Vagina (tissue), 2 donors: Measurements from ENCODE around the gene SLC12A5. TPM values are rescaled to one million over a fixed set of nuclear protein-coding genes. Genes with fewer than 3 reads are reported as not detected.

ENCODE experiments used
- DNase-seq, 2 donors: peaks; one replicate each; pipeline ENCODE4 v3.0.0-alpha.2; 2017; ENCODE audit errors: extremely low spot score in 2 of 2
- H3K27ac ChIP-seq: fragments of 200-600 bp; sonication (generic); one replicate; pipeline ENCODE4 v1.5.1; 2019
- H3K27me3 ChIP-seq: fragments of 200-600 bp; sonication (generic); one replicate; pipeline ENCODE4 v1.5.1; 2019
- H3K36me3 ChIP-seq, 2 donors: fragments of 200-600 bp; sonication (generic); one replicate each; pipeline ENCODE4 v1.5.1; 2017 to 2019
- H3K4me1 ChIP-seq: fragments of 200-600 bp; sonication (generic); one replicate; pipeline ENCODE4 v1.5.1; 2019
- H3K4me3 ChIP-seq, 2 donors: fragments of 200-600 bp; sonication (generic); 1 replicate in 1 of 2; 2 replicates in 1 of 2; pipeline ENCODE4 v1.5.1; 2016 to 2019
- H3K9me3 ChIP-seq: fragments of 200-600 bp; sonication (generic); one replicate; pipeline ENCODE4 v1.5.1; 2019
- POLR2A ChIP-seq, 2 donors: fragments of 450-650 bp; IDR thresholded peaks; one replicate each; pipeline ENCODE4 v1.6.1; 2017; ENCODE audit warnings: antibody characterized with exemption in 2 of 2, mild to moderate bottlenecking in 2 of 2, moderate library complexity in 2 of 2
- POLR2AphosphoS5 ChIP-seq, 2 donors: sonication (generic); formaldehyde crosslinking; IDR thresholded peaks; one replicate each; pipeline ENCODE4 v1.9.0; 2017; ENCODE audit warnings: antibody characterized with exemption in 2 of 2, mild to moderate bottlenecking in 2 of 2, low read depth in 1 of 2; ENCODE audit not compliant: insufficient read depth in 1 of 2
- intact Hi-C: fragments of 100-400 bp; cut with DNase I; formaldehyde crosslinking; loops from one replicate; pipeline ENCODE4 v1.15.1; 2023
- total RNA-seq: library from RNA; depleted of rRNA; stranded (reverse); fragments of >200 nt; gene quantifications from one replicate; pipeline ENCODE4 v1.2.3, GENCODE V29; 2016
- TF ChIP-seq, protein P1 (sequence below), 3 experiments: fragments of 450-650 bp in 2 of 3; fragments of 200-600 bp in 1 of 3; sonication (generic) in 1 of 3; IDR thresholded peaks; one replicate each; pipeline ENCODE4 v1.5.1; 2017 to 2019; ENCODE audit warnings: antibody characterized with exemption in 3 of 3, mild to moderate bottlenecking in 2 of 3, moderate library complexity in 2 of 3

Gene SLC12A5
- total RNA-seq, 1 donor from 2014 or later: not detected

DNA sequence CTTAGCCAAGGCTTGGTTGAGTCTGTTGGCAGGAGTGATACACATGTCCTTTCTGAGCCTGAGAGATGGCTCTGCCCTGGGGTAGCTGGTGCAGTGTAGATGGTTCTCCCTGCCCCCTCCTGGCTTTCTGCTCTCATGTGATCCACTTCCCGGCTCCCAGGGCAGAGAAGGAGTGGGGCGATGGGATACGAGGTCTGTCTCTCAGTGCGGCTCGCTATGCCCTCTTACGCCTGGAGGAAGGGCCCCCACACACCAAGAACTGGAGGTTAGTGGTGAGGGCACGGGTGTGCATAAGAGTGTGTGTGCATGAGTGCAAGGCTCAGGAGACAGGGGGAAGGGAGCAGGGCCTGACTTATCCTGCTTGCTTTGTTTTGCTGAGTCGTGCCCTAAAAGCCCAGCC lies 18.8 kb downstream of the SLC12A5 start:
- no peak overlapping the region for H3K4me3 ChIP-seq
- no peaks in the 10 kb centered on the region for H3K36me3 ChIP-seq
- intact Hi-C loops: no loop called here
- no peaks in the 10 kb centered on the region for H3K4me1 ChIP-seq
- no peak overlapping the region for H3K27ac ChIP-seq
- TF ChIP-seq, protein P1, sequence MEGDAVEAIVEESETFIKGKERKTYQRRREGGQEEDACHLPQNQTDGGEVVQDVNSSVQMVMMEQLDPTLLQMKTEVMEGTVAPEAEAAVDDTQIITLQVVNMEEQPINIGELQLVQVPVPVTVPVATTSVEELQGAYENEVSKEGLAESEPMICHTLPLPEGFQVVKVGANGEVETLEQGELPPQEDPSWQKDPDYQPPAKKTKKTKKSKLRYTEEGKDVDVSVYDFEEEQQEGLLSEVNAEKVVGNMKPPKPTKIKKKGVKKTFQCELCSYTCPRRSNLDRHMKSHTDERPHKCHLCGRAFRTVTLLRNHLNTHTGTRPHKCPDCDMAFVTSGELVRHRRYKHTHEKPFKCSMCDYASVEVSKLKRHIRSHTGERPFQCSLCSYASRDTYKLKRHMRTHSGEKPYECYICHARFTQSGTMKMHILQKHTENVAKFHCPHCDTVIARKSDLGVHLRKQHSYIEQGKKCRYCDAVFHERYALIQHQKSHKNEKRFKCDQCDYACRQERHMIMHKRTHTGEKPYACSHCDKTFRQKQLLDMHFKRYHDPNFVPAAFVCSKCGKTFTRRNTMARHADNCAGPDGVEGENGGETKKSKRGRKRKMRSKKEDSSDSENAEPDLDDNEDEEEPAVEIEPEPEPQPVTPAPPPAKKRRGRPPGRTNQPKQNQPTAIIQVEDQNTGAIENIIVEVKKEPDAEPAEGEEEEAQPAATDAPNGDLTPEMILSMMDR (IDR thresholded peaks at IDR 0.05): no peak
- no peak for TF ChIP-seq POLR2AphosphoS5 (IDR thresholded peaks at IDR 0.05; ENCODE audit: insufficient read depth in 1 of 2, low read depth in 1 of 2)
- TF ChIP-seq POLR2A (IDR thresholded peaks at IDR 0.05): no peak
- DNase-seq: no peak
- H3K27me3 ChIP-seq: no peaks in the 10 kb centered on the region
- no peaks in the 10 kb centered on the region for H3K9me3 ChIP-seq

DNA sequence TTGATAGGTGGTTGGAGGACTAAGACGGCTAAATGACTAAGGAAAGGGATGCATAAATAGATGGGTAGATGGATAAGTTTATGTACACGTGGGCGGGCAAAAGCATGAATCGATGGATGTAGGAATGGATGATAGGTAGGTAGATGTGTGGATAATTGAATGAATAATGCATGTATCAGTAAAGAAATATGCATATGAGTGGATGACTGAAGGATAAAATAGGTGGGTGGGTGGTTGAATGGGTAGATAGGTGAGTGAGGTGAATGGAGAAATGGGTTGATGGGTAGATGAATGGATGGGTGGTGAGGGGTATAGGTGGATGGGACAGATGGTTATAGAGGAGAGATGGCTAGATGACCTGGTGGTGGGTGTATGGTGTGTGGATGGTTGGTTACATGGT lies 20.2 kb downstream of the SLC12A5 start:
- Histone ChIP-seq H3K27ac (no peak overlapping the region), H3K9me3 (no peaks in the 10 kb centered on the region), H3K27me3 (no peaks in the 10 kb centered on the region), H3K4me3 (no peak overlapping the region), H3K4me1 (no peaks in the 10 kb centered on the region), H3K36me3 (no peaks in the 10 kb centered on the region)
- no peak for DNase-seq
- TF ChIP-seq, protein P1 (IDR thresholded peaks at IDR 0.05): no peak
- TF ChIP-seq POLR2A (IDR thresholded peaks at IDR 0.05): no peak
- no peak for TF ChIP-seq POLR2AphosphoS5 (IDR thresholded peaks at IDR 0.05; ENCODE audit: insufficient read depth in 1 of 2, low read depth in 1 of 2)
- intact Hi-C loops: no loop called here

DNA sequence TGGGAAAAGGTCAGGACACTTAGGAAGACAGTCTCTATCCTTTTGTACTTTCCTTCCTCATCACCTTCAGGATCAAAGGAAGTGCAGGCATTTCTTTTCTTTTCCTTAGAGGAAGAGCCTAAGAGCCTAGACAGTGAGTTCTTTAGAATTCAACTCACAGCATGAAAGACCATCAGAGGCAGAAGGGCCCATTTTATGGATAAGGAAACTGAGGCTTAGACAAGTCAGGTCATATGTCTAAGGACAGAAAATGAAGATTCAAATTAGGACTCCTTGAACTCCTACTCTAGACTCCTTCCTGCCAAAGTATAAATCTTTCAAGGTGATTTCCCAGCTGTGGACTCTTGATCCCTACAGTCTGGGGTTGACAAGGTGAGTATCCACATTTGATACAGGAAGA lies 20.8 kb downstream of the SLC12A5 start:
- Histone ChIP-seq H3K27ac (no peak overlapping the region), H3K36me3 (no peaks in the 10 kb centered on the region)
- intact Hi-C loops: no loop called here

DNA sequence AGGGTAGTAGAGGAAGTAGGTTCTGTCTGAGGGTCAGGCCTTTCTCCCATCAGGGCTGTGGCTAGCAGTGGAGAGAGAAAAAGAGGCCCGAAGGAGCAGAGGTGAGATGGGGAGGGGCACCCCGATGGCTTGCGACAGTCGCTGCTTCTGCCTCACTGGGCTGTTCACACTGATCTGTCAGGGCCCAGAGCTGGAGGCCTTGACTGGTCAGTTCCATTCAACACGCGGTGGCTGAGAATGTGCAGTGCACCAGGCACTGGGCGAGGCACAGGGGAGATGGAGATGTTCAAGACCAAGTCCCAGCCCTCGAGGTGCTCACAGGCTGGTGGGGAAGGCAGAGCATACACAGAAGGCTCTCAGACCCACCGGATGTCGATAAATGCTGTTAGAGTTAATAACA lies 21.4 kb downstream of the SLC12A5 start:
- Histone ChIP-seq H3K27ac (no peak overlapping the region), H3K9me3 (no peaks in the 10 kb centered on the region), H3K4me3 (no peak overlapping the region), H3K27me3 (no peaks in the 10 kb centered on the region), H3K36me3 (no peaks in the 10 kb centered on the region), H3K4me1 (no peaks in the 10 kb centered on the region)
- DNase-seq: no peak
- intact Hi-C loops: no loop called here
- TF ChIP-seq POLR2A (IDR thresholded peaks at IDR 0.05) (no peak), POLR2AphosphoS5 (IDR thresholded peaks at IDR 0.05; ENCODE audit: insufficient read depth in 1 of 2, low read depth in 1 of 2) (no peak)
- TF ChIP-seq, protein P1 (IDR thresholded peaks at IDR 0.05): no peak

More for the DNA sequence above, 20.8 kb downstream of the SLC12A5 start:
- no peak overlapping the region for H3K4me3 ChIP-seq
- TF ChIP-seq POLR2AphosphoS5 (IDR thresholded peaks at IDR 0.05; ENCODE audit: insufficient read depth in 1 of 2, low read depth in 1 of 2): no peak
- TF ChIP-seq, protein P1 (IDR thresholded peaks at IDR 0.05): no peak
- no peak for TF ChIP-seq POLR2A (IDR thresholded peaks at IDR 0.05)
- H3K9me3 ChIP-seq: no peaks in the 10 kb centered on the region
- no peak for DNase-seq
- H3K27me3 ChIP-seq: no peaks in the 10 kb centered on the region
- H3K4me1 ChIP-seq: no peaks in the 10 kb centered on the region

DNA sequence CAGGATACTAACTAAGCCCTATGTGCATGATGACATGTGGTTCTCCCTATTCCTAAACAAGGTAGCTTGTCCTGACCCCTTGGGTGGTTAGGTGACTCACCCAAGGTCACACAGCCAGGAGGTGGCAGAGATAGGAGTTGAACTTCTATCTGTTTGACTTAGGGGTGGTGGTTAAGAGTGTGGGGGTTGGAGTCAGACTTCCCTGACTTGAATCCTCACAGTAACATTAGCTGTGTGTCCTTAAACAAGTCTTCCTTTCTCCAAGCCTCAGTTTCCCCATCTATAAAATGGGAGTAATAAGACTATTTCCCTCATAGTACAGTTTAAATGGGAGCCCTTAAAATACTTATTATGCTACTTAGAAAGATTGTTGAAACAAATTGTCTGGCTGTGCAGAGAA lies 21.9 kb downstream of the SLC12A5 start:
- no peaks in the 10 kb centered on the region for H3K27me3 ChIP-seq
- TF ChIP-seq, protein P1 (IDR thresholded peaks at IDR 0.05): no peak
- intact Hi-C loops: no loop called here
- no peaks in the 10 kb centered on the region for H3K9me3 ChIP-seq
- H3K36me3 ChIP-seq: no peaks in the 10 kb centered on the region
- DNase-seq: no peak
- H3K4me3 ChIP-seq: no peak overlapping the region
- no peaks in the 10 kb centered on the region for H3K4me1 ChIP-seq
- no peak overlapping the region for H3K27ac ChIP-seq
